Stimulated activated naive CD4-positive, alpha-beta T cell treated with Interleukin-2 at 50 U/mL for 16 hours (primary cell): ENCODE data around the gene GPR15.
"Not testable (repeated sequence)": the region's sequence is repeated elsewhere in the genome, so short reads cannot be mapped to it uniquely, and the experiment has no call there.

Experiments
- DNase-seq: peaks from one replicate; lab custom pipeline; 2025; lab: John Stamatoyannopoulos, UW

Gene GPR15

GRCh38 chr3:98558100-98558827, 26.5 kb downstream of the GPR15 start:
- DNase-seq: no peak

DNA sequence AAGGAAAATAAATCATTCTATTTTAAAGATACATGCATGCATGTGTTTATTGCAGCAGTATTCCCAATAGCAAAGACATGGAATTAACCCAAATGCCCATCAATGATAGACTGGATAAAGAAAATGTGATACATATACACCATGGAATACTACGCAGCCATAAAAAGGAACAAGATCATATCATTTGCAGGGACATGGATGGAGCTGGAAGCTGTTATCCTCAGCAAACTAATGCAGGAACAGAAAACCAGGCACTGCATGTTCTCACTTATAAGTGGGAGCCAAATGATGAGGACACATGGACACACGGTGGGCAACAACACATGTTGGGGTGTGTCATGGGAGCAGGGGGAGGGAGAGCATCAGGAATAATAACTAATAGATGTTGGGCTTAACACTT, 28.0 kb downstream of the GPR15 start:
- not testable (repeated sequence) for DNase-seq

GRCh38 chr3:98560911-98561310, 29.1 kb downstream of the GPR15 start:
- no peak for DNase-seq

- no peak for DNase-seq
These were observed 30.1 kb downstream of the GPR15 start for GRCh38 chr3:98561727-98562521.

- DNase-seq: no peak
These were observed 32.0 kb downstream of the GPR15 start for GRCh38 chr3:98563661-98564281.

DNA sequence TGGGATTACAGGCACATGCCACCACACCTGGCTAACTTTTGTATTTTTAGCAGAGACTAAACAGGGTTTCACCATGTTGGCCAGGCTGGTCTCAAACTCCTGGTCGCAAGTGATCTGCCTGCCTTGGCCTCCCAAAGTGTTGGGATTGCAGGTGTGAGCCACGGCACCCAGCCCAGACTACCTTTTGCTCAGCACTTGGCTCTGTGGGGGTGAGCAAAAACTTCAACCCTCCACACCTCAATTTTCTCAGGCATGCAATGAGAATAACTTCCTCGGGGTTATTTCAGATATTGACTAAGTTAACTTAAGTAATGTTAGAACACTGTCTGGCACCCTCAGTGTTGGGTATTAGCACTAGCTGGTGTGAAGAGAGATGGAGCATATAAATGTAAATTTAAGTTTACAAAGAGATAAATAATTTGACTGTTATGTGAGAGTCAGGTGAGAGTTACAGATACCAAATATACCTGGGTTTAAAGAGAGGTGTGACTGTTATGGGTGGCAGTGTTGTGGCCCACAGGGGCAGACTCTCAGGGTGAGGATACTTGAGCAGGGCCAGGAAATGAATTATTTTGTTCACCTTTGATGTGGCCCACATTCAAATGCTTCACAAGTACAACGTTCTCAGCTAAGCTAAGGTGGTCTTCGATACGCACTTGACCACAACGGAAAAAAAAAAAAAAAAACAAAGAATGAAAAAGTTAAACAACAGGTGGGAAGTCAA, 32.7 kb downstream of the GPR15 start:
- peak; percentile 8 for DNase-seq

- DNase-seq: no peak
These were observed 33.5 kb downstream of the GPR15 start for GRCh38 chr3:98565237-98565643.

DNA sequence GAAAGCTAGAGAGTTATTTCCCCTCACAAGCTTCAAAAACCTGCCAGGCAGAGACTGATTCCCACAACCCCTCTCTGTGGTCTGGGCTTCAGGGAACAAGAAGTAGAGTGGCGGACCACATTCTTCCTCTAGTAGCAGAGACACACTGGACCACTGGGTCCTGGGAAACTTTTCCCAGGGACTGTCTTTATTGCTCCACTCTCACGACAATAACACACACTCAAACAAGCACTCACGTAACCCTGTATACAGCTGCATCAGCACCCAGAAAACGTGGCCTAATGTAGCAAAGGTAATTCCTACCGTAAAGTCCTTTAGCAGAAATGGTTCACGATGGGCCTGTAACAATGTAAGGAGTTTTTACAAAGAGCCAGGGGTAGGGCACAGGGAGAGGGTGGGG, 34.1 kb downstream of the GPR15 start:
- DNase-seq: no peak

DNA sequence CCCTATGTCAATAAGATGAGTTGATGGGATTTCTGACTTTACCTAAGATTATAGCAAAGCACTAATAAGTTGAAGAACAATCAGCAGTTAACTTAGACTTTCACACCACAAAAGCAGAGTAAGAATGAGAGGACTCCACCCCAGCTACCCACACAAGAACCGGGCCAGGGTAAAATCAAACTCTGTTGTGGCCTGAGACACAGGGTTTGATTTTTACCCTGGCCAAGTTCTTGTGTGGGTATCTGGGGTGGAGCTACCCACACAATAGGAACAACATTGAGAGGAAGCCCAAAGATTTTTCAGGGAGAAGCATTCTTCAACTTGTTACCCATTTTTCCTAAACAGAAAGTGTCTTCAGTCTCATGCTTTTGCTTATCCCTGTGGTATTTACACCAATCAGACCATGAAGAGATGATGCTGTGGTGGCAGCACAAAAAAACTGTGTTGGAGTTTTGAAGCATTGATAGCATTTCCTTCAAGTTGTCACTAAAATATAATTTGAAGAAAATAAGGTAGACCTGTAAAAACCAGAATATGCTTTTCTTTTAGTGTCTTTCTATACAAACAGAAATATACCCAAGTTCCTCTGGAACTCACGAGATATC, 36.0 kb downstream of the GPR15 start:
- DNase-seq: peak; percentile 9

DNA sequence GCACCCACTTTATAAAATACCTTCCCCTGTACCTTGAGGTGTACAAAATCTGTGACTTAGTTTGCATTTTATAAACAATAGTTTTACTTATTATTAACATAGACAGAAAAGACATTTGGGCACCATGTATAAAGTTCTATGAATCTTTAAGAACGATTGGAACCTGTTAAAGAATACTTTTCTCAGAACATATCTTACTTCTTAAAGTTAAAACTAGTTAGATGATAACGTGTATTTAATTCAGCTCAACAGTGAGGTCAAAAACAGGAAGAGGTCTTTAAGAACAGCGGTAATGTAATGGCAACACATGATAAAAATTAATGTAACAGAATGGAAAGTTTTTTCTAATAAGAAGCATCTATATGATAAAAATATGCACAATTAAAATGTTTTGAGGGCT, 36.6 kb downstream of the GPR15 start:
- DNase-seq: no peak

DNA sequence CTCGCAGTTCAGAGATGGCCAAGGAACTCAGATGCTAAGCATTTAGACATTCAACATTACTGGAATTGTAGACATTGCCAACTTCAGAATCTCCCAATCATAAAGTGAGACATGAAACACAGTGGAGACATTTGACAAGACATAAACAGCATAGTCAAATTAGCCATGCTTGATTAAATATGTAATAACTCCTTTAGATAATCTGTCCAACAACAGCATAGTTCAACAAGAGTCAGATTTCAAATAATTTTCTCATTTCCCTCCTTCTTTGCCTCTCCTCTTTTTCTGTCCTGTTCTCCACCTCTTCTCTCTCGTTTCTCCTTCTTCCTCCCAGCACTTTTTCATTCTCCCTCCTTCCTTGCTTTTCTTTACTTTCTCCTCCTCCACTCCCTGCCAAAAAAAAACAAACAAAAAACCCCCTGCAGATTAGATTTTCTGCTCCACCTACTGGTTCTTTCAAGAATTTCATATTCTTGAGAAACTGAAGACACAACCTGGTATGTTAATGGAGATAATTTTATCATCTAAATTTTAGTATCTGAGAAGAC, 41.5 kb downstream of the GPR15 start:
- DNase-seq: no peak

GRCh38 chr3:98574132-98574531, 42.4 kb downstream of the GPR15 start:
- peak; percentile 50 for DNase-seq

DNA sequence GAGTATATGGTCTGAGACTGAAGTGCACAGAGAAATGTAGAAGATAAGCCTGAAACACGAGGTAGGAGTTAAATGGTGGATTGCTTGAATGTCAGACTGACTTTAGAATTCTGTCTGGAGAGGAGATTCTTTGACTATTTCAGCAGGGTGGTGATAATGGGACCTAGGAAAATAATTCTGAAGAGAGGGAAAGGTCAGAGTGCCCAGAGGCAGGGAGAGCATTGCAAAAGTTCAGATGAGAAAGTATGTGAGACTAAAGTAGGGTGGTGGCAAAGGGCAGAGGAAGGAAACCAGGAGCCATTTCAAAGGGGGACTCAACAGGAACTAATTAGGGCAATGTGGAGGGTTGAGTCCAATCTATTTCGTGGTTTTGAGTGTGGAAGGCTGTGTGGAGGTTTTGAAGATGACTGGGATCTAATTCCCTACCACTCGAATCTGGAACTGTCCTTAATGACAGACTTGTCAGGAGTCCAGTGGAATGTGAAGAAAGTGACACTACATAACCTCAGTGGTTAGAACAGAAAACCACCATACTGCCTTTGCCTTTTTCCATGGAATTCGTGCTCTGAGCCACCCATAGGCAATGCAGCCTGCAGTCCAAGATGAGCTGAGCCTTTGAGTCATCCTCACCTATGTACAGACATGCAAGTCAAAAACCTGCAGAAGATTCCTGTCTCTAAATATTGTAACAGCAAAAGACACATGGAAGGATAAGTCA, 45.6 kb downstream of the GPR15 start:
- no peak for DNase-seq

GRCh38 chr3:98580401-98581386, 48.9 kb downstream of the GPR15 start:
- no peak for DNase-seq

GRCh38 chr3:98581474-98581873, 49.7 kb downstream of the GPR15 start:
- DNase-seq: no peak

- no peak for DNase-seq
These were observed 50.3 kb downstream of the GPR15 start for GRCh38 chr3:98582042-98582441.

- DNase-seq: no peak
These were observed 52.0 kb downstream of the GPR15 start for GRCh38 chr3:98583766-98584165.
